ENCODE measurements around the gene CPNE9.
"Not testable (repeated sequence)": the region's sequence is repeated elsewhere in the genome, so short reads cannot be mapped to it uniquely, and the experiment has no call there.

CPNE9 gene

DNA sequence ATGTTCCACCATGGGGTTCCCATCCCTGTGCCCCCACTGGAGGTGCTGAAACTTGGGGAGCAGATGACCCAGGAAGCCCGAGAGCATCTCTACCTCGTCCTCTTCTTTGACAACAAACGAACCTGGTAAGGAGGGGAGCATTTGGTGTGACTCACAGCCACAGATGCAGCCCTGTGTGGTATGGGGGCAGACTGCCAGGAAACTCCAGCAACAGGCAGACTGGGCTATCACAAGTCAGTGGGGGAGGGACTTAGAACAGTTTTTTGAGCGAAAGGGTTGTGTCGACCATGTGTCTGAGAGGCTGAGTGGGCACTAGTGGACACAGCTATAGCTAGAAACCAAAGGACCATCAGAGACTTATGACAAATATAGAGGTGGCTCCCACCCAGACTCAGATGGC lies 42.7 kb downstream of the CPNE9 start:
- no peak for DNase-seq (ENCODE audit: low read depth in 2 of 2)

DNA sequence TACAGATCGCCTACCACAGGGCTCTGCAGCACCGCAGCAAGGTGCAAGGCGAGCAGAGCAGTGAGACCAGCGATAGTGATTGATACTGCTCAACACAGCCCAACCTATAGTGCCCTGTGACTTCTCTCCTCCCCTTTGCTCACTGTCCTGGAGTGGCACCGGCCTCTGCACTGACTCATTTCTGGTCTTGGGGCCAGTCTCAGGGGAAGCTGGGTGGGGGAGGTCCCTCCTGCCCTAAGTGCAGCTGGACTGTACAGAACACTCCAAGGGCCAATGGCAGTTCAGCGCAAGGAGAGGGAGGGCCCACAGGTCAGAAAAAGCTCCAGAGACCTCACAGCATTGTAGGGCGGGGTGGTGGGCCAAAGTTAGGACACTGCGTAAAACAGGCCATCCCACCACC lies 43.6 kb downstream of the CPNE9 start:
- no peak for DNase-seq (ENCODE audit: low read depth in 2 of 2)

DNA sequence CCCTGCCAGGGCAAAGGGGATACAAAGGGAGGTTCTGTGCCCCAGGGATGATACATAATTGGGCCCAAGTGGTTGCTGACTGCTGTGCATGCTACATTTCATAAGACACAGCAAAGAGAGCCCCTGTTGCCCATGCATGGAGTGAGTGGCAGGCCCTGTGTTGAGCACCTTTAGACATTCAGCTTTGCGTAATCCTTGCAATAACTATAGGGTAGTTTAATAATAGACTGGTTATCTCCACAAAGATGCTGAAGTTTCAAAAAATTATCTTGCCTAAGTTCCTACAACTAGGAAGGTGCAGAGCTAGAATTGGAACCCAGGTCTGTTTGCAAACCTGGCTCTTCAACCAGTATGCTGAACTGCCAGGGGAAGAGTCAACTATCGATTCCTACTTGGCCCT lies 44.4 kb downstream of the CPNE9 start:
- DNase-seq (ENCODE audit: low read depth in 2 of 2), result no peak

DNA sequence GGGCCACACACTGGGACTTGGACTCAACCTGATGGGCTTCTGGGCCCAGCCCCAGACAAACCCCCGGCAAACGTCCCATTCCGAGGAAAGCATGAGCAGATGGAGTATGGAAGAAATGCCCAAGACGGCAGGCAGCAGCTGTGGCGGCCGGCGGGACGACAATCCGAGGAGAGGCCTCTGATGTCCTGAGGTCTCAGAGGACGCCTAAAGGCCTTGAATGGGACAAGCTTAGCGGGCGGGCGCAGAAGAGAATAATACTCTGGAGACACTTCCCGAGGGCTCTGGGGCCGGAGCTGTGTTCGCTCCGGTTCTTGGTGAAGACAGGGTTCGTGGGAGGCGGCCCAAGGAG lies 45.6 kb downstream of the CPNE9 start:
- DNase-seq (ENCODE audit: low read depth in 2 of 2), result no peak

DNA sequence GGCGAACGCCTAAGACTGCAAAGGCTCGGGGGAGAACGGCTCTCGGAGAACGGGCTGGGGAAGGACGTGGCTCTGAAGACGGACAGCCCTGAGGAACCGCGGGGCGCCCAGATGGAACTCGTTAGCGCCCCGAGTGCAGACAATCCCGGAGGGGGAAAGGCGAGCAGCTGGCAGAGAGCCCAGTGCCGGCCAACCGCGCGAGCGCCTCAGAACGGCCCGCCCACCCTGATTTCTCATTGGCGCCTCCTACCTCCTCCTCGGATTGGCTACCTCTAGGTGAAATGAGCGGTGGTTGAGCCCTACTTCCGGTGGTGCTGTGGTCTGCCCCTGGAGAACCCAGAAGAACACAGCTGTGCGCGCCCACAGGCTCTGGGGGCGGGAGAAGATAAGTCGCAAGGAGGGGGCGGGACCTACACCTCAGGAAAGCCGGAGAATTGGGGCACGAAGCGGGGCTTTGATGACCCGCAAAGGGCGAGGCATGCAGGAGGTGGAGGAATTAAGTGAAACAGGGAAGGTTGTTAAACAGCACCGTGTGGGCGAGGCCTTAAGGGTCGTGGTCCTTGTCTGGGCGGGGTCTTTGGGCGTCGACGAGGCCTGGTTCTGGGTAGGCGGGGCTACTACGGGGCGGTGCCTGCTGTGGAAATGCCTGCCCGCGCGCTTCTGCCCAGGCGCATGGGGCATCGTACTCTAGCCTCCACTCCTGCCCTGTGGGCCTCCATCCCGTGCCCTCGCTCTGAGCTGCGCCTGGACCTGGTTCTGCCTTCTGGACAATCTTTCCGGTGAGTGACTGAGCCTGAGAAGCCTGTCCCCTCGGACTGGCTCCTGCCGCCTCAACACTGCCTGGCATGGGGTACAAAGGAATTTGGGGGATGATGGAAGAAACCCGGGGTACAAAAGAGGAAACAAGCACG lies 46.3 kb downstream of the CPNE9 start, which contains the start of gene OGG1:
OGG1 (plus strand) TSS at position 308 of the 911 bp plus-strand sequence; CDS start at position 643, 335 bp downstream.
- DNase-seq (ENCODE audit: low read depth in 2 of 2), result peak; percentile 94

DNA sequence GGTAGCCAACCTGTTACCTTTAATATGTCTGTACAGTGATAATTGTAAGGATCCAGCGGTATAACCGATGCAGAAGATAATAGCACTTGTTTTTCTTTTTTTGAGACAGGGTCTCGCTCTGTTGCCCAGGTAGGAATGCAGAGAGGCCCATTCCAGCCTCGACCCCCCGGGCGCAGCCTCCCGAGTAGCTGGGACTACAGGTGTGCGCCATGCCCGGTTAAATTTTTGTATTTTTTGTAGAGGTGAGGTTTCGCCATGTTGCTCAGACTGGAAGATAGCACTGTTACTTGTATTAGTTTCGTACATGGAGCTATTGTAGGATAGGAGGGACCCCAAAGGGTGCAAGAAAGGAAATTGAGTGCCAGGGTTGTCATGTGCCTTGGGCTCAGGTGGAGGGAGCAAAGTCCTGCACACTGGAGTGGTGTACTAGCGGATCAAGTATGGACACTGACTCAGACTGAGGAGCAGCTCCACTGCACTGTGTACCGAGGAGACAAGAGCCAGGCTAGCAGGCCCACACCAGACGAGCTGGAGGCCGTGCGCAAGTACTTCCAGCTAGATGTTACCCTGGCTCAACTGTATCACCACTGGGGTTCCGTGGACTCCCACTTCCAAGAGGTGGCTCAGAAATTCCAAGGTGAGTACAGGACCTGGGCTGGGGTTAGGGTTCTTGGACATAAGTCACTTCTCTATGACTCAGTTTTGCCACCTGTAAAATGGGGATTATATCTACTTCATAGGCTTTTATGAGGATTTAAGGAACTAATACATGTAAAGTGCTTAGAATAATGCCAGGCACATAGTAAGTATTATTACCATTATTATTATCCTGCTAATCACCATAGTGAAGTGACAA lies 47.2 kb downstream of the CPNE9 start:
- DNase-seq (ENCODE audit: low read depth in 2 of 2), result no peak

DNA sequence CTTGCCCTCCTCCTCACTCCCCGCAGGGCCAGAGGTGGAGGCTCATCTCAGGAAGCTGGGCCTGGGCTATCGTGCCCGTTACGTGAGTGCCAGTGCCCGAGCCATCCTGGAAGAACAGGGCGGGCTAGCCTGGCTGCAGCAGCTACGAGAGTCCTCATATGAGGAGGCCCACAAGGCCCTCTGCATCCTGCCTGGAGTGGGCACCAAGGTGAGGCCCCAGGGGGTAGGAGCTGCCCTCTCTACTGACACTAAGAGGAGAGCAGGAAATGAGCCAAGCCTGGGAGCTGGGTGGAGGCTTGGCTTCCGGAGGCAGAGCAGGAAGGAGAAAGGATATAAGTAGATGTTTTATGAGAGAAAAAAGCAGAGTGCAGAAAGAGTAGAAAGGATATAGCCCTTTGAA lies 51.0 kb downstream of the CPNE9 start:
- no peak for DNase-seq (ENCODE audit: low read depth in 2 of 2)

DNA sequence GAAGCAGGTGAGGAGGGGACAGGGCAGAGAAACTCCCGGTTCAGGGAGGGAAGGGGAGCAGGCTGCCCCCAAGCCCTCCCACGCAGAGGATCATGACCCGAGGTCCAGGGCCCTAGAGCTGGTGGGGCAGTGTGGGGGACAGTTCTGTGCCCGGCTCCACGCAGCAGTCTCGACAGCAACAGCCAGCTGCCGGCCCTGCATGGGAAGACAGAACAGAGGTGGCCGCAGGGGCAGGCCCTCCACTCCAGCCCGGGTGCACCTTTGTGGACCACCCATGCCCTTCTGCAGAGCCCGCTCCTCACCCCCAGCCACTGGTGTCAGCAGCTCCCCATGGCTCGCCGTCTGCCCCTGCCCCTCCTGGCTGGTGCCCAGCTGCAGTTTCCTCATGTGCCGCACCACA lies 53.8 kb downstream of the CPNE9 start:
- no peak for DNase-seq (ENCODE audit: low read depth in 2 of 2)

DNA sequence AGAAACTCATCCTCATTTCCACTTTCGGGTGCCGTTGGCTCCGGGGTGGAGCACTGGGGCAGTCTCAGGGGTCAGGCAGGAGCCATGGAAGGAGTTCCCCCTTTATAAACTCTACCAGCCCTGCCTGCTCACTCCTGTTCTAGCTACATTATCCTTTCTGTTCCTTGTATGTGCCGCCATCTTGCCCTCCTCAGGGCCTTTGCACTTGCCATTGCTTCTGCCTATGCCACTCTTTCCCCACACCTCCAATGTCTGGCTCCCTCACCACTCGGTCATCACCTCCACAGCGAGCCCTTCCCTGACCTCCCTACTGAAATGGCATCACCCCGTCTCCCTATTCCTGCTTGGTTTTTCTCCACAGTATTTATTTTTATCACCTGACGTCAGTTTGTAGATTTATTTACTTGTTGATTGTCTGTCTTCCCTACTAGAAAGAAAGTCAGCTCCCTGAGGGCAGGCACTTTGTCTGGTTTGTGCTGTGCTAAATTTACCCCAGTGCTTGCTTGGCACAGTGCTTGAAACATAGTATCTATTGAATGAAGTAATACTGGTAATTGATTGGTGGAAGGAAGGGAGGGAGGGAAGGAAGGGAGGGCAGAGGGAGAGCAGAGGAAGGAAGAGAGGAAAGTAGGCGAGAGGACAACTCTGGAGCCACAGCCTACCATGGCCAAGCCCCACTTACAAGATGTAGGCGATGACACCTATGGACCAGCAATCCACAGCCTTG lies 57.3 kb downstream of the CPNE9 start:
- DNase-seq (ENCODE audit: low read depth in 2 of 2), result no peak

DNA sequence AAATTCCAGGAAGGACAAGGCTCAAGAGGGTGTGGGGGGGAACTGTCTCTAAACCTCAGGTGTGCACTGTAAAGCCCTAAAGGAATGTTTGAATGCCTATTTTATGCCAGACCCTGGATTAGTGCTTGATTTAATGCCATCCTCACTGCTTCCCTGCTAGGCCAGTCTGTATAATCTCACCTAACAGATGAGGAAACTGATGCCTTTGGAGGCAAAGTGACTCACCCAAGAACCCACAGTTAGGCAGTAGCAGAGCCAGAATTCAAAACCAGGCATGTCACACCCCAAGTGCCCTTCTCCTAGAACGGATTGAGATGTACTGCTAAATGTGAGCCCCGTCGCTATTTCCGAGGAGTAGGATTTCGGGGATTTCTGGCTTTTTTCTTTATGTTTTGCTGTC lies 58.3 kb downstream of the CPNE9 start:
- DNase-seq (ENCODE audit: low read depth in 2 of 2), result no peak

DNA sequence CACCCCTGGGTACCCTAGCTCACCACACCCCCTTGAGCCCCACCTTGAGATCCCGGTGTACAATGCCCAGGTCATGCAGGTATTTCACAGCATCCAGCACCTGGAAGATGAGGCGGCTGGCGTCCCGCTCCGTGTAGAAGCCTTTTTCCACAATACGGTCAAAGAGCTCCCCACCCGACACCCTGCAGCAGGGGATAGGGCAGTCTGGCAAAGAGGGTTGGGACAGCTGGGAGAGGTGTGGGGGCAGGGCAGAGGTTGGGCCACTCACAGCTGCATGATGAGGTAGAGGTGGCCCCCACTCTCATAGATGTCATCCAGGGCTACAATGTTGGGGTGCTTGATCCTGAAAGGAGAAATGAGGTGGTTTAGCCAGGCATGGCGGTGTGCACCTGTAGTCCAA lies 59.2 kb downstream of the CPNE9 start:
- no peak for DNase-seq (ENCODE audit: low read depth in 2 of 2)

DNA sequence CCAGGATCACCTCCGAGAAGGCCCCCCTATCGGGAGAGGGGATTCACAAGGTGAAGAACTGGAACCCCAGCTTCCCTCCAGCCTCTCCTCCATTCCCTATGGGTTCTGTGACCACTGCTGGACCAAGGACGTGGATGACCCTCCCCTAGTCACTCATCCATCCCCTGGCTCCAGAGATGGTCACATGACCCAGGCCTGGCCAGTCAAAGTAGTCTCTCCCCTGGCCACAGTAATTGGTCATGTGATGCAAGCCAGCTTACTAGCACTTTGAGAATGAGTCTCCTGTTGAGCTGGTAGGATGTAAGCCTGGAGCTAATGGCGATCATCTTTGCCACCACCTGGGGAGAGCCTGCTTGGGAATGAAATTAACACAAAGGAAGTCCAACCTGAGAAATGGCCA lies 62.2 kb downstream of the CPNE9 start:
- DNase-seq (ENCODE audit: low read depth in 2 of 2), result no peak

DNA sequence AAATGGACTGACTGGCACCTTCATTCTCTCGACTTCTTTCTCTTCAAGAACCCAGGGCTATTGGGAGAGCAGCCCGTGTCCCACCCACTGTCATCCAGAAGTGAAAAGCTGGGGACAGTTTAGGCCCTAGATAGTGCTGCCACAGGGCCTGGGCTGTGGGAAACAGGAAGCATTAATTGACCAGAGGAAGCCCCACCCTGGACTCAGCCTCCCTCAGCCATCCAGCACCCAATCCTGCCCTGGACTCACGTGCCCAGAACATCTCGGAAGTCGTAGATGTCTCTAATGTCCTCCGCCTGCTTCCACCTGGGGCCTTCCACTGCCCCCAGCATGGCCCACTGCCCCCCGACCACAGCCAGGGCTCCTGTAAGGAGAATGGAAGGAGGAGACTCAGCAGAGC lies 63.8 kb downstream of the CPNE9 start:
- no peak for DNase-seq (ENCODE audit: low read depth in 2 of 2)

DNA sequence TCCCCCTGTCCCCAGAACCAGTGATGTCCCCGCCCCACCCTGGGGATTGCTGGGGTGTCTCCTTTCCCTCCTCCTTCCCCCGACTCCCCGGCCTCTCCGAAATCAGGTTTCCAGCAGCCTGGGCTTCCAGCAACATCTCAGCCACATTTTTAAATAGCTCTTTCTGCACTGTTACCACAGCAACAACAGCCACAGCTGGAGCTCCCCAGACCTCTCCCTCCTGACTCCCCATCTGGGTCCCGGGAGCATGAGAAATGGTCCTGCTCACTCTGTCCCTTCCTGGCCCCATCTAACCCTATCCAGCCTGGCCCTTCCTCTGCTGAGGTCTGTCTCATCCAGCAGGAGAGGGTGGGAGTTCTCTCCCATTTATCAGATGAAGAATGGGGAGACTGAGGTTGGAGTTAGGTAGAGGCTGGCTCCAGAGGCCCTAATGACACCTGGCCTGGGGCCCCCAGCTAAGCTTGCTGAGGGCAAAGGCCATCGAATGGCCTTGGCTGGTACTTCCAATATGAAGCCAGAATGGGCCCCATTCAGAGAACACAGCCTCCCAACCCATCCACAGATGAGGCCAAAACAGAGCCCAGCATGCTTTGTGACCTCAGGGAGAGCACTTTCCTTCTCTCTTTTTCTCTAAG lies 64.6 kb downstream of the CPNE9 start:
- DNase-seq (ENCODE audit: low read depth in 2 of 2), result no peak

DNA sequence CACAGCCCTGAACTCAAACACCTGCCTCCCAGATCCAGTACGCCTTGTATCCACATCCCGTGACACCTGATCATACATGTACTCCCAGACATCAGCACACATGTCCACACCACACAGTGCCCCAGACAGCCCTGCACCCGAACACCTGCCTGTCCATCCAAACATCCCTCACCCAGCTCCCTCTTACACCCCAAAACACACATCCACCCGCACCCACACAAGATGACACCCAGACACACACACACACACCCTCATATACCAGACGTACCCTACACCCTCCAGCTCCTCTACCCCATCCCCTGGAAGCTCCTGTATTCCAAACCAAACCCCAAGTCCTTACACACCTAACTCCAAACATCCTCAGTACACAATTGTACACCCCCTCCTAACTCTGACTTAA lies 65.4 kb downstream of the CPNE9 start:
- DNase-seq (ENCODE audit: low read depth in 2 of 2), result no peak

DNA sequence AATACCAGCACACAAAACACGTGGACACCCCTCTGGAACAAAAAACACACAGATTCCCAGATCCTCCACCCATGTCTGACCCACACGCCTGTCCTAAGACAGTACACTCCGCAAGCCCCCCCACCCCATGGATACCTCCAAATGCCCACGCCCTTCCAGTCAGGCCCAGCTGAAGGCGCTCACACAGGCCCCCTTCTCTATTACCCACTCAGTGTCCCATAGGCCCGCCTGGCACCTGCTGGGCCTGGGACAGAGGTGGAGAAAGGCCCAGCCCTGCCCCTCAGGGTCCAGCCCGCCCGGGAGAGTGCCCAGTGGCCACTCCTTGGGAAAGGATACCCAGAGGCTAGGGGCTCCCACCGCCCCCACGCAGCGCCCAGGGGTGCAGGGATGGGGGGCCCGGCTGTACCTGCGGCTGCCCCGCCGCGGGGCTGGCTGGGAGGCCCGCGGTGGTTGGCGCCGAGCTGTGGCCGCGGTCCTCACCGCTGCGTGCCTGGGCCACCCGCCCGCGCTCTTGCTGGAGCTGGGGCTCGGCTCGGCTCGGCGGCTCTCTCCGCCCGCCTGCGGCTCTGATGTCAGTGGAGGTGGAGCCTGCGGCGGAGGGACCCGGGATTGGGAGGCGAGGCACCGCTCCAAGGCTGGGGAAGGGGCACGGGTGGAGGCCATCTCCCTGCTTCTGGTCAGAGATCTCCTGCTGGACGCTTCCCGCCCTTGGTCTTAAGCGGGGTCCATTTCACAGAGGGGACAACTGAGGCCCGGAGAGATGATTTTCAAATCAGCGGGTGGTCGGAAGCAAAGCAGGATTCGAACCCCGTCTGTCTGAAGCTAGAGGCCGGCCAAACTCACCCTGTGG lies 66.0 kb downstream of the CPNE9 start, which contains the start of gene CAMK1:
CAMK1 (minus strand) TSS at position 522 of the 850 bp plus-strand sequence. CDS start 2,198 bp downstream, outside the sequence.
- peak; percentile 44 to 71 for DNase-seq (ENCODE audit: low read depth in 2 of 2)

DNA sequence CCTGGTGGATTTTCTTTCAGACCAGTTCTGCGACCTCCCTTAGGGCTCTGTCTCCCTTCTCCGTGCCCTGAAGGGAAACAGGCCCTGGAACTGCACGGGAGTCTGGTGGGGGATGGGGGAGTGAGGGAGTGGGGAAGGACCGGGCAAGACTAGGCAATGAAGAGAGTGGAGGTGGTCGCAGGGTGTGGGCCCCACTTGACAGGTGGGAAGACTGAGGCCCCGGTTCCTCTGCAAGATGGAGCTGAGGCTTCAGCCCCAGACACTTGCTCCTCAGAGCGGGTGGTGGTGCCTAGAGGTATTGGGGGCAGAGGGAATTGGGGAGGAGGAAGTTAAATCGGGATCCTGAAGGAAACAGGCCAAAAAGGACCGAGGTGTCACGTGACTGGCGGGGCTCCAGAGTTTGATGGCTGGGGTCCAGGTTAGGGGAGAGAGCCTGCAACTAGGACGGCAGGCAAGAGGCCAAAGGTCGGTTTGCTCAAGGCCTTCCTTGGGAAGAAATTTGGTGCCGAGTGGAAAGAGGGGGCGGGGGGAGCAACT lies 66.7 kb downstream of the CPNE9 start:
- DNase-seq (ENCODE audit: low read depth in 2 of 2), result no peak

DNA sequence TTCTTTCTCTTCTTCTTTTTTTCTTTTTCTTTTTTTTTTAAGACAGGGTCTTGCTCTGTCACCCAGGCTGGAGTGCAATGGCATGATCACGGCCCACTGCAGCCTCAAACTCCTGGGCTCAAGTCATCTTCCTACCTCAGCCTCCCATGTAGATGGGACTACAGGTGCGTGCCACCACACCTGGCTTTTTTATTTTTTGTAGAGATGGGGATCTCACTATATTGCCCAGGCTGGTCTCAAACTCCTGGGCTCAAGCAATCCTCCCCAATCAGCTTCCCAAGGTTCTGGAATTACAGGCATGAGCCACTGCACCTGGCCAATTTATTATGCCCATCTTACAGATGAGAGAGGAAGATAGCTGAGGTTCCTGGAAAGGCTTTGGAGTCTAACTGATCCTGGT lies 67.4 kb downstream of the CPNE9 start:
- not testable (repeated sequence) for DNase-seq (ENCODE audit: low read depth in 2 of 2)

DNA sequence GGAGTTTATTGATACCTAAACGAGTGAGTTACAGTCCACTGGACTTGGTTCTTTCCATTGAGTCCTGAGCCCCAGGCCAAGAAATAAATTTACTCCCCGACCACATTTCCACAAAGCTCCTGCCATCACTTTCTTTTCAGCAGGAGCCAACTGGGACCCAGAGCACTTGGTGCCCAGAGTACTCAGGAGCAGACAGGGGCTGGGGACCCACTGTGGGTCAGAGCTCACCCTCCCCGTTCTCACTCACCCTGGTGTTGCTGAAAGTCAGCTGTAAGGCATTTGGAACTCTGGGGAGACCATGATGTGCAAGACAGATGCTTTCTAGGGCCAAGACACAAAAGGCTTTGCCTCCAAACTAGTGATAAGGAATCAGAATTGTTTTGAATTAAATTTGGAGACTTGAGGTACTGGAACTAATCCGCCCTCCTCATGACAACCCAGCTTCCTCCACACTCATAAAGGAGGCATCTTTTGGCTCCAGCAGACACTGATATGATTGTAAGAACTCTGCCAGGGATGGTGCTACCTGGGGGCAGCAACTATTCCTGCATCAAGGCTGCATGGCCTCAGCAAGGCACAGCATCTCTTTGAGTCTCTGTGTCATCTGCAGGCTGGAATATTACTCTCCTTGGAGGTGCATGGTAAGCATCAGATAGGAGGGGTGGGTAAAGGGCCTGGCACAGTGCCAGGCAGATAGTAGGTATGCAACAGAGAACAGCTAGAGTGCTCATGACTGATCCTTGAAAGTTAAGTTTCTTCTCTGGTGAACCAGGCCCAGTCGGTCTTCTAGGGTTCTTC lies 73.5 kb downstream of the CPNE9 start:
- no peak for DNase-seq (ENCODE audit: low read depth in 2 of 2)

DNA sequence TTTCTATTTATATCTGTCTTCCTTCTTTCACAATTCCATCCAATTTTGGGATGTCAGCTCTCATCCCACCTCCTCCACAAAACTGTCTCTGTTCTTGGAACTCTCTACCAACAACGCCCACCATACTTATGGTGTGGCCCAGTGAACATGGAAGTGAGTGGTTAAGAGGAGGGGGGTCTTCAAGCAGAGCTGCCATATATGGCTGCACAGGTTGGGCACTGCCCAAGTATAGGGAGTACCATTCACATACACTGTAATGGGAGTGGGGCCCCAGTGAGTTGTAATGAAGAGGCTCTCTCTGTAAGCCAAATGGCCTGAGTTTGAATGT lies 74.0 kb downstream of the CPNE9 start:
- DNase-seq (ENCODE audit: low read depth in 2 of 2), result no peak
